OCI-LY1 (cell line): ENCODE results near the gene GOSR2.

Experiments used
- H2AFZ ChIP-seq: fragments of 200-600 bp; sonication (generic), shearing (Covaris generic); 2 replicates; pipeline ENCODE4 v1.6.0; 2014; ENCODE audit warnings: antibody characterized with exemption, mild to moderate bottlenecking, low read length
- H3F3A ChIP-seq: fragments of 200-600 bp; sonication (generic), shearing (Covaris generic); 2 replicates; pipeline ENCODE4 v1.6.0; 2014; ENCODE audit warnings: mild to moderate bottlenecking, antibody characterized with exemption, low read length, moderate library complexity; ENCODE audit not compliant: insufficient read depth
- H3K27ac ChIP-seq: fragments of 200-600 bp; sonication (generic); 2 replicates; pipeline ENCODE4 v1.5.1; 2014; ENCODE audit warnings: low read length, mixed run types, mild to moderate bottlenecking, low read depth; ENCODE audit not compliant: poor library complexity, severe bottlenecking
- H3K27me3 ChIP-seq: fragments of 200-600 bp; sonication (generic); 2 replicates; pipeline ENCODE4 v1.6.0; 2014; ENCODE audit warnings: antibody characterized with exemption, mild to moderate bottlenecking, low read length, moderate library complexity; ENCODE audit not compliant: insufficient read depth
- H3K36me3 ChIP-seq: fragments of 200-600 bp; sonication (generic); 2 replicates; pipeline ENCODE4 v1.6.1; 2014; ENCODE audit warnings: mild to moderate bottlenecking, antibody characterized with exemption, low read length, moderate library complexity, mixed read lengths; ENCODE audit not compliant: insufficient read depth
- H3K4me1 ChIP-seq: fragments of 200-600 bp; sonication (generic); 2 replicates; pipeline ENCODE4 v1.5.1; 2014; ENCODE audit warnings: mild to moderate bottlenecking, low read length, moderate library complexity; ENCODE audit not compliant: insufficient read depth, severe bottlenecking
- H3K4me2 ChIP-seq: fragments of 200-600 bp; sonication (generic), shearing (Covaris generic); 2 replicates; pipeline ENCODE4 v1.6.1; 2014; ENCODE audit warnings: low read length
- H3K4me3 ChIP-seq: fragments of 200-600 bp; sonication (generic); 2 replicates; pipeline ENCODE4 v1.5.1; 2014; ENCODE audit warnings: low read length, low read depth, mild to moderate bottlenecking, mixed read lengths; ENCODE audit not compliant: poor library complexity, severe bottlenecking
- H3K79me2 ChIP-seq: fragments of 200-600 bp; shearing (Covaris generic); 2 replicates; pipeline ENCODE4 v1.6.1; 2016; ENCODE audit warnings: mixed run types, low read length, mixed read lengths; ENCODE audit not compliant: insufficient read depth
- H3K9ac ChIP-seq: fragments of 200-600 bp; sonication (generic), shearing (Covaris generic); 2 replicates; pipeline ENCODE4 v1.6.1; 2014; ENCODE audit warnings: mild to moderate bottlenecking, low read length, mixed read lengths
- H3K9me2 ChIP-seq: fragments of 200-600 bp; sonication (generic), shearing (Covaris generic); 2 replicates; pipeline ENCODE4 v1.6.1; 2014; ENCODE audit warnings: low read depth, mild to moderate bottlenecking, low read length, mixed read lengths
- H3K9me3 ChIP-seq: fragments of 200-600 bp; shearing (Covaris generic); 2 replicates; pipeline ENCODE4 v1.6.1; 2014; ENCODE audit warnings: low read length, mixed read lengths
- H4K20me1 ChIP-seq: fragments of 200-600 bp; sonication (generic), shearing (Covaris generic); 2 replicates; pipeline ENCODE4 v1.6.0; 2016; ENCODE audit warnings: mild to moderate bottlenecking, low read length; ENCODE audit not compliant: insufficient read depth
- CTCF ChIP-seq: fragments of 200-600 bp; sonication (generic), shearing (Covaris generic); IDR thresholded peaks from 2 replicates; pipeline ENCODE4 v1.5.1; 2017; ENCODE audit warnings: mild to moderate bottlenecking, antibody characterized with exemption, low read length, moderate library complexity, mixed read lengths
- EZH2 ChIP-seq: fragments of 200-600 bp; sonication (generic), shearing (Covaris generic); IDR thresholded peaks from 2 replicates; pipeline ENCODE4 v1.8.0; 2017; ENCODE audit warnings: borderline replicate concordance, mixed run types, mild to moderate bottlenecking, antibody characterized with exemption, low read length, moderate library complexity, mixed read lengths

The GOSR2 gene

DNA sequence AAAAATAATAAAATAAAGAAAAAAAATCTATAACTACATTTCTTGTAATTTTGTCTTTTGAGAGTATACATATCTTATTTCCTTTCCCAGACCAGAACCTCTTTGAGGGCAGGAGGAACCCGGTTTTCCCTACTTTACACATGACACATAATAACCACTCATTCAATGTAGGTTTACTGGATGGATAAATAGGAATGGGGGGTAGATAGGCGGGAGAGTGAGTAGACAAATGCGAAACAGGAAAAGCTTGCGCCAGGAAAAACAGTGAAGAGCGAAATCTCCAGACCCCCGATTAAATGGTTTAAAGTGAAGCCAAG lies 515 bp upstream of the GOSR2 start:
- no peaks in the 10 kb centered on the region for H3K36me3 ChIP-seq
- peaks cover 20% of the 10 kb centered on the region for H3K4me1 ChIP-seq

DNA sequence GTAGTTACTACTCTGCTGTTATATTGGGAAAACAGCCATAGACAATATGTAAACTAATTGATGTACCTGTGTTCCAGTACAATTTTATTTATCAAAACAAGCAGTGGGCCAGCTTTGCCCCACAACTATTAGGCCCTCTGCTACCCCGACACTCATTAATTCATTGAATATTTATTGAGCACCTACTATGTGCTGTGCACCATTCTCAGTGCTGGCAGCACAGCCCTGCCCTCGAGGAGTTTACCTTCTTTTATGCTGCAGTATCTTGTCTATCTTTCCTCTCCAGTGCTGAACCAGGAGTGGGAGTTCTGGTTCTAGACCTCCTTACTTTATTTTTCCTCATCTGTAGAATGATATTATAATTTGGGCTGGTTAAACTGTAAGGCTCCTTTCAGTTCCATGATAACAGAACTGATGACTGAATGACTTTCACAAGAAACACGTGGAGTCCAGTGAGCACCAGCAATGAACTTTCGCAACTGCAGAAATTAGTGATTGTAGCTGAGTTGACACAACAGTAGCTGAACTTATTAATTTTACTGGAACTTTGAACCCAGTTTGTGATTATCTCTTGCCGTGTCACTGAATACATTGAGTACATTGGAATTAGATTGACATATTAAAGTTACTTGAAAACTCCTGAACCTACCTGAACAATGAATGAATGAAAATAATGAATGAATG lies 2.4 kb downstream of the GOSR2 start:
- H3K9me3 ChIP-seq, result no peaks in the 10 kb centered on the region
- no peaks in the 10 kb centered on the region for H3F3A ChIP-seq
- H3K36me3 ChIP-seq, result peaks cover 11% of the 10 kb centered on the region; the same call in 1 of the 2 replicates
- H3K27me3 ChIP-seq, result no peaks in the 10 kb centered on the region
- no peak overlapping the region for H2AFZ ChIP-seq
- no peak overlapping the region for H3K4me2 ChIP-seq
- H3K4me3 ChIP-seq, result no peak overlapping the region
- peaks cover 20% of the 10 kb centered on the region for H3K4me1 ChIP-seq
- no peaks in the 10 kb centered on the region for H3K9me2 ChIP-seq
- no peak for TF ChIP-seq EZH2
- TF ChIP-seq CTCF, result no peak
- H3K9ac ChIP-seq, result no peak overlapping the region
- peaks cover 45% of the 10 kb centered on the region for H3K79me2 ChIP-seq
- H4K20me1 ChIP-seq, result no peaks in the 10 kb centered on the region
- no peak overlapping the region for H3K27ac ChIP-seq

More for the DNA sequence above, 515 bp upstream of the GOSR2 start:
- TF ChIP-seq CTCF (no peak), EZH2 (no peak)
- Histone ChIP-seq H3K9me2 (no peaks in the 10 kb centered on the region), H3K4me2 (peak overlapping the region; percentile 88), H2AFZ (peak overlapping the region; percentile 85), H3K79me2 (peaks cover 43% of the 10 kb centered on the region), H3K27ac (peak overlapping the region; percentile 64), H3K4me3 (peak overlapping the region; percentile 91), H4K20me1 (no peaks in the 10 kb centered on the region), H3K9me3 (no peaks in the 10 kb centered on the region), H3K27me3 (no peaks in the 10 kb centered on the region), H3K9ac (peak overlapping the region; percentile 86), H3F3A (no peaks in the 10 kb centered on the region)

GRCh38 chr17:46928467-46929261 lies 5.7 kb downstream of the GOSR2 start:
- Histone ChIP-seq H3K27ac (no peak overlapping the region), H3K4me3 (no peak overlapping the region), H3K27me3 (no peaks in the 10 kb centered on the region), H4K20me1 (no peaks in the 10 kb centered on the region), H3K9me3 (no peaks in the 10 kb centered on the region), H3K9ac (no peak overlapping the region), H3K4me2 (no peak overlapping the region), H3K4me1 (peaks cover 17% of the 10 kb centered on the region), H3K9me2 (no peaks in the 10 kb centered on the region), H3F3A (no peaks in the 10 kb centered on the region), H3K36me3 (peaks cover 42% of the 10 kb centered on the region), H3K79me2 (peaks cover 40% of the 10 kb centered on the region), H2AFZ (no peak overlapping the region)
- TF ChIP-seq EZH2, result no peak
